ENCODE results near the gene TOR4A.

GRCh38 chr9:137236238-137236935 lies 41.1 kb upstream of the TOR4A start:
- TF ChIP-seq POLR2AphosphoS5 (IDR thresholded peaks at IDR 0.05; ENCODE audit: borderline replicate concordance, low read depth, low read length) (no peak), EZH2 (IDR thresholded peaks at IDR 0.05) (no peak), FOXP2 (optimal IDR thresholded peaks at IDR 0.05; ENCODE audit: control extremely low read depth, extremely low read length, insufficient read depth) (no peak)

Data from SK-N-MC (cell line).